Glomerular endothelial cell (primary cell): ENCODE results near the gene SSU72. TPM values are rescaled to one million over a fixed set of nuclear protein-coding genes. Genes with fewer than 3 reads are reported as not detected.
"Not testable (repeated sequence)": the region's sequence is repeated elsewhere in the genome, so short reads cannot be mapped to it uniquely, and the experiment has no call there.

Source experiments
- DNase-seq: peaks from one replicate; pipeline ENCODE4 v3.0.0-alpha.2; 2011; ENCODE audit warnings: low read depth, low spot score; ENCODE audit errors: extremely low read depth
- total RNA-seq: library from RNA; depleted of rRNA; stranded (reverse); fragments of >200 nt; gene quantifications from 2 replicates; pipeline ENCODE4 v1.2.3, GENCODE V29; 2015

SSU72 gene
- total RNA-seq, 1 donor from 2014 or later: 136 TPM

DNA sequence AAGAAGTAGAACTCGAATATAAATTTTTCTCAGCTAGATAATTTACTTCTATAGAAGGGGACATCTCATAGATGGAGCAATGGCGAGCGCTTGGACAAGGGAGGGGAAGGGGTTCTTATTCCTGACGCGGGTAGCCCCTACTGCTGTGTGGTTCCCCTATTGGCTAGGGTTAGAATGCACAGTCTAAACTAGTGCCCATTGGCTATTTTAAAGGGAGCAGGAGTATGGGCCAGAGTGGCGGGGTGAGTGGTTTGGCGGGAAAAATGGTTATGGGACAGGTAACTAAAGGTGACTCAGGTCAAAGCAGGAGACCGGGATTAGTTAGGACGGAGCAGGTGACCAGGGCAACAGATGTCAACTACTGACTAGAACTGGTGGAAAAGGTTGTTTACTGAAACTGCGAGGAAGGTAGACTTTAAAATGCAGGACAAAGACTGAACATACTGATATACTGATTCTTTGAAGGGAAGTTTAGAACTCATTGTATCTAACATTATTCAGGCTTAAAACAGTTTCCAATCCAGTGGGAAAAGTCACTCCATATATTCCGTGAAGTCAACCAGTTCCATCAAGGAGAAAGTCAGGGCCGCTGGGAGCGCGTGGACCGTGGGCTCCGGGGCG is 63.6 kb downstream of the SSU72 start:
- DNase-seq: no peak

- DNase-seq: not testable (repeated sequence)
Observed at GRCh38 chr1:1509465-1509850, 65.2 kb downstream of the SSU72 start.

GRCh38 chr1:1508775-1509464 is 65.7 kb downstream of the SSU72 start:
- not testable (repeated sequence) for DNase-seq

DNA sequence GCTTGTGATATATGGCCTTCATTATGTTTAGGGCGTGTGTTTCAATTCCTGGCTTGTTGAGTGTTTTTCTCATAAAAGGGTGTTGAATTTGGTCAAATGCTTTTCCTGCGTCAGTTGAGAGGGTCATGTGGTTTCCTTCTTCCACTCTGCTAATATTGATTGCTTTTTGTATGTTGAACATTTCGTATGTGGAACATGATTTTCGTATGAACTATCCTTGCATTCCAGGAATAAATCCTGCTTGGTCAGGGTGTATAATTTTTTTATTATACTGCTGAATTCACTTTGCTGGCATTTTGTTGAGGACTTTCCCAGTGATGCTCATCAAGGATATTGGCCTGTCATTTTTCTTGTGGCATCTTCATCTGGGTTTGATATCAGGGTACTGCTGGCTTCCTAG is 67.4 kb downstream of the SSU72 start:
- no peak for DNase-seq

- DNase-seq: not testable (repeated sequence)
Observed at GRCh38 chr1:1505801-1506200, 68.9 kb downstream of the SSU72 start.

DNA sequence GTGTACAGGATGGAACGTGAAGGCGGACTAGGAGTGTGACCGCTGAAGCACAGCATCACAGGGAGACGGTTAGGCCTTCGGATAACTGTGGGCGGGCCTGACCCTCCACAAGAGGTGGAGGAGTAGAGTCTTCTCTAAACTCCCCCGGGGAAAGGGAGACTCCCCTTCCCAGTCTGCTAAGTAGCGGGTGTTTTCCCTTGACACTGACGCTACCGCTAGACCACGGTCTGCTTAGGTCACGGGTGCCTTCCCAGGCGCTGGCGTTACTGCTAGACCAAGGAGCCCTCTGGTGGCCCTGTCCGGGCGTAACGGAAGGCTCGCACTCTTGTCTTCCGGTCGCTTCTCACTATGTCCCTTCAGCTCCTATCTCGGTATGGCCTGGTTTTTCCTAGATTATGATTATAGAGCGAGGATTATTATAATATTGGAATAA is 69.3 kb downstream of the SSU72 start:
- not testable (repeated sequence) for DNase-seq

GRCh38 chr1:1504777-1505365 is 69.8 kb downstream of the SSU72 start:
- not testable (repeated sequence) for DNase-seq

GRCh38 chr1:1495461-1495975 is 79.1 kb downstream of the SSU72 start:
- DNase-seq: not testable (repeated sequence)

DNA sequence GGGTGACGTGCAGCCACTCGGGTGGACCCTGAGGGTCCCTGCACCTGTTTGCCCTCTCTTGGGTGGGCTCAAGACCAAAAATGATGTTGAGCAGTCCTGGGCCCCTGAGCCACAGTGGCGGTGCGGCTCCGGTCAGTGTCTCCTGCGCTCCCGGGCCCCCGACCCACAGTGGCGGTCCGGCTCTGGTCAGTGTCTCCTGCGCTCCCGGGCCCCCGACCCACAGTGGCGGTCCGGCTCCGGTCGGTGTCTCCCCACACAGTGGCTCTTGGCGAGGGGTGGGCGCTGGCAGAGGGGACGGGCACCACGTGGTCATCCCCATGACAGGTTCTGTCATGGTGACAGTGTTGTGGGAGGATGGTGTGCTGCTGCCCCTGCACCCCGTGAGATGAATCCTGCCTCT is 80.4 kb downstream of the SSU72 start:
- not testable (repeated sequence) for DNase-seq

Other genes with a start within 250 kb of the SSU72 start
- 0.35 TPM in 1 of 2 replicates, not detected in the other for gene TAS1R3, start 243.6 kb downstream of the SSU72 start, total RNA-seq
- 56.5 and 56.9 TPM in 2 replicates for gene DVL1, start 225.4 kb downstream of the SSU72 start, total RNA-seq
- gene MXRA8, start 216.3 kb downstream of the SSU72 start, total RNA-seq: 25.8 and 39.1 TPM in 2 replicates
- gene AURKAIP1, start 199.7 kb downstream of the SSU72 start, total RNA-seq: 145 and 181 TPM in 2 replicates
- gene CCNL2, start 175.5 kb downstream of the SSU72 start, total RNA-seq: 111 and 189 TPM in 2 replicates
- gene MRPL20, start 167.6 kb downstream of the SSU72 start, total RNA-seq: 125 and 128 TPM in 2 replicates
- 0.34 TPM in 1 of 2 replicates, not detected in the other for gene ANKRD65, start 153.6 kb downstream of the SSU72 start, total RNA-seq
- 21.4 and 34.8 TPM in 2 replicates for gene VWA1, start 139.2 kb downstream of the SSU72 start, total RNA-seq
- gene ATAD3C, start 125.2 kb downstream of the SSU72 start, total RNA-seq: not detected in 2 replicates
- 22.6 and 37.5 TPM in 2 replicates for gene ATAD3B, start 103.1 kb downstream of the SSU72 start, total RNA-seq
- 48.3 and 54.5 TPM in 2 replicates for gene ATAD3A, start 62.7 kb downstream of the SSU72 start, total RNA-seq
- 1.7 and 3.4 TPM in 2 replicates for gene TMEM240, start 34.2 kb downstream of the SSU72 start, total RNA-seq
- gene FNDC10, start 25.3 kb upstream of the SSU72 start, total RNA-seq: 5.2 and 9.9 TPM in 2 replicates
- 56.8 and 81.2 TPM in 2 replicates for gene MIB2, start 40.6 kb upstream of the SSU72 start, total RNA-seq
- gene MMP23B, start 57.3 kb upstream of the SSU72 start, total RNA-seq: 0.58 and 3.2 TPM in 2 replicates
- gene CDK11B, start 84.1 kb upstream of the SSU72 start, total RNA-seq: 13.5 and 24.3 TPM in 2 replicates
- 40.0 and 62.2 TPM in 2 replicates for gene SLC35E2B, start 117.9 kb upstream of the SSU72 start, total RNA-seq
- gene CDK11A, start 149.5 kb upstream of the SSU72 start, total RNA-seq: 19.7 and 25.9 TPM in 2 replicates
- 91.0 and 134 TPM in 2 replicates for gene NADK, start 203.6 kb upstream of the SSU72 start, total RNA-seq